PFSK-1 (cell line): ENCODE measurements around the gene GTF2A1.

ENCODE experiments used
- FOXP2 ChIP-seq: optimal IDR thresholded peaks from 2 replicates; pipeline ENCODE3; 2011; ENCODE audit warnings: borderline replicate concordance, control low read depth, inconsistent platforms; ENCODE audit not compliant: insufficient read depth; ENCODE audit errors: extremely low read length, extremely low read depth
- POLR2AphosphoS5 ChIP-seq: IDR thresholded peaks from 2 replicates; pipeline ENCODE4 v1.6.1; 2012; ENCODE audit warnings: low read depth, mild to moderate bottlenecking, control low read depth, low read length, moderate library complexity
- SIN3A ChIP-seq: IDR thresholded peaks from 2 replicates; pipeline ENCODE4 v1.6.1; 2012; ENCODE audit warnings: mild to moderate bottlenecking, low read length, moderate library complexity, borderline replicate concordance; ENCODE audit not compliant: insufficient read depth
- TAF1 ChIP-seq: IDR thresholded peaks from 2 replicates; pipeline ENCODE4 v1.6.1; 2012; ENCODE audit warnings: low read length, control low read depth, borderline replicate concordance; ENCODE audit not compliant: insufficient read depth
- TF ChIP-seq, protein P1 (sequence below), 2 experiments: IDR thresholded peaks; 2 replicates each; pipeline versions ENCODE4 v1.6.1 to v1.8.0; 2011 to 2012; ENCODE audit warnings: low read depth in 2 of 2, low read length in 2 of 2, control low read depth in 1 of 2, inconsistent platforms in 1 of 2, mild to moderate bottlenecking in 1 of 2, moderate library complexity in 1 of 2; ENCODE audit not compliant: insufficient read depth in 1 of 2

Gene GTF2A1

DNA sequence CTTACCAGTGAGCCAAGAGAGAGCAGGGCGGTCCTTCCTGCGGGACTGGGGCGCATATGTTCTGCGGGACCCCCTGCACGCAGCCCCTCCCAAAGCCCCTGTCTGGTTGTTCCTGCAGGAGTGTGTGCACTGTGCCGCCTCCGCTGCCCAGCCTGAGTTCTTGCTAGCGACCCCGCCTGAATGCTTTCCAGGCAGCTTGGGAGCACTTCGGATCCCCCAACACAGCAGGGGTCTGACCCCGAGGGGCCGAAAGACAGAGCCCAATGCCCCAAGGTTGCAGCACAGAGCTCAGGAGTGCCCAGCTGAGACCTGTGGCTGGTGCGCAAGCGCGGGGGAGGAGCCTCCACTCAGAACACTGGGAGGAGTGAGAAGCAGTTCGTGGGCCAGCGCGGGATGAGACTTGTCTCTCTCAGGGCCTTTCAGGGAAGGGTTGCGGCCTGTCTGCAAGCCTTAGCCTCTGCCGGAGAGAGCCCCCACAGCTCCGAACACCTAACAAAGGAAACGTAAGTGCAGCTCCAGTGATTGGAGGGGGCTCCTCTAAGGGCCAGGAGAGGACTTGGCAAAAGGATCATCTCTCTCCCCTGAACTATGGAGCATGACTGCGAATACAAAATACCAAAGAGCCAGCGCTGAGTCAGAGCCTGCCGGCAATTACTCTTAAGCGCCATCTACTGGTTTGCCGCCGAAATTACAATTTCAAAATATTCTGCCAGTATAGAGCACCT lies 50.5 kb downstream of the GTF2A1 start:
- TF ChIP-seq, protein P1, sequence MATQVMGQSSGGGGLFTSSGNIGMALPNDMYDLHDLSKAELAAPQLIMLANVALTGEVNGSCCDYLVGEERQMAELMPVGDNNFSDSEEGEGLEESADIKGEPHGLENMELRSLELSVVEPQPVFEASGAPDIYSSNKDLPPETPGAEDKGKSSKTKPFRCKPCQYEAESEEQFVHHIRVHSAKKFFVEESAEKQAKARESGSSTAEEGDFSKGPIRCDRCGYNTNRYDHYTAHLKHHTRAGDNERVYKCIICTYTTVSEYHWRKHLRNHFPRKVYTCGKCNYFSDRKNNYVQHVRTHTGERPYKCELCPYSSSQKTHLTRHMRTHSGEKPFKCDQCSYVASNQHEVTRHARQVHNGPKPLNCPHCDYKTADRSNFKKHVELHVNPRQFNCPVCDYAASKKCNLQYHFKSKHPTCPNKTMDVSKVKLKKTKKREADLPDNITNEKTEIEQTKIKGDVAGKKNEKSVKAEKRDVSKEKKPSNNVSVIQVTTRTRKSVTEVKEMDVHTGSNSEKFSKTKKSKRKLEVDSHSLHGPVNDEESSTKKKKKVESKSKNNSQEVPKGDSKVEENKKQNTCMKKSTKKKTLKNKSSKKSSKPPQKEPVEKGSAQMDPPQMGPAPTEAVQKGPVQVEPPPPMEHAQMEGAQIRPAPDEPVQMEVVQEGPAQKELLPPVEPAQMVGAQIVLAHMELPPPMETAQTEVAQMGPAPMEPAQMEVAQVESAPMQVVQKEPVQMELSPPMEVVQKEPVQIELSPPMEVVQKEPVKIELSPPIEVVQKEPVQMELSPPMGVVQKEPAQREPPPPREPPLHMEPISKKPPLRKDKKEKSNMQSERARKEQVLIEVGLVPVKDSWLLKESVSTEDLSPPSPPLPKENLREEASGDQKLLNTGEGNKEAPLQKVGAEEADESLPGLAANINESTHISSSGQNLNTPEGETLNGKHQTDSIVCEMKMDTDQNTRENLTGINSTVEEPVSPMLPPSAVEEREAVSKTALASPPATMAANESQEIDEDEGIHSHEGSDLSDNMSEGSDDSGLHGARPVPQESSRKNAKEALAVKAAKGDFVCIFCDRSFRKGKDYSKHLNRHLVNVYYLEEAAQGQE (IDR thresholded peaks at IDR 0.05; ENCODE audit: insufficient read depth in 1 of 2, low read depth in 2 of 2, low read length in 2 of 2), result 0 out of 4 replicates have a peak, but pooled peaks of 1 of the 2 experiments have one; percentile 57
- TF ChIP-seq SIN3A, result no peak
- peak; percentile 15 for TF ChIP-seq FOXP2
- TF ChIP-seq POLR2AphosphoS5, result peak; percentile 84
- 0 out of 2 replicates have a peak, but pooled peaks have one; percentile 37 for TF ChIP-seq TAF1

GRCh38 chr14:81169711-81170103 lies 51.1 kb downstream of the GTF2A1 start:
- no peak for TF ChIP-seq POLR2AphosphoS5
- TF ChIP-seq, protein P1 (IDR thresholded peaks at IDR 0.05; ENCODE audit: insufficient read depth in 1 of 2, low read depth in 2 of 2, low read length in 2 of 2), result no peak
- TF ChIP-seq TAF1, result no peak
- TF ChIP-seq FOXP2, result no peak
- no peak for TF ChIP-seq SIN3A

- TF ChIP-seq FOXP2, result no peak
- TF ChIP-seq SIN3A, result no peak
- TF ChIP-seq POLR2AphosphoS5, result no peak
- TF ChIP-seq, protein P1 (IDR thresholded peaks at IDR 0.05; ENCODE audit: insufficient read depth in 1 of 2, low read depth in 2 of 2, low read length in 2 of 2), result no peak
- TF ChIP-seq TAF1, result no peak
These were observed 51.5 kb downstream of the GTF2A1 start for GRCh38 chr14:81169267-81169666.

GRCh38 chr14:81166121-81166520 lies 54.6 kb downstream of the GTF2A1 start:
- TF ChIP-seq, protein P1 (IDR thresholded peaks at IDR 0.05; ENCODE audit: insufficient read depth in 1 of 2, low read depth in 2 of 2, low read length in 2 of 2), result no peak
- TF ChIP-seq FOXP2 (no peak), SIN3A (no peak), TAF1 (no peak), POLR2AphosphoS5 (no peak)

DNA sequence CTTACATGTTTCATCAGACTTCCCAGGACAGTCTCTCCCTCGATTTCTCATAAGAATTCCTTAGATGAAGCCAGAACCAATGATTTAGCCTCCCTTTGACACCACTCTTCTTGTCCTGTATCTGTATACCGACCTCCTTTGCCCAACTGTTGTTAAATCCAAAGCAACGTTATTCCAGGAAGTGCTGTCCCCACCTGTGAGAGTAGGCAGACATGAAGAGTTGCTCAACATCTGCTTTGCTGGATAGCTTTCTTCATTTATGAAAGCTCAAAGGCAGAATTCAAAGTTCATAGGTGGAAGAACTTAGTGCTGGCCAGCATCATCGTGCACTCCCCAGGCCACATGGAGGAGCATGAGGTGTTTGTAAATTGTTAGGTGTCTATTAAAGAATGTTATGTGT lies 55.6 kb downstream of the GTF2A1 start:
- TF ChIP-seq TAF1 (no peak), POLR2AphosphoS5 (no peak), SIN3A (no peak), FOXP2 (no peak)
- TF ChIP-seq, protein P1 (IDR thresholded peaks at IDR 0.05; ENCODE audit: insufficient read depth in 1 of 2, low read depth in 2 of 2, low read length in 2 of 2), result no peak
